Stimulated activated CD8-positive, alpha-beta memory T cell treated with anti-CD3 and anti-CD28 coated beads, Interleukin-7, amount 100 ng/mL, for 4 hours (primary cell): Measurements from ENCODE around the gene CAPRIN1.

ENCODE experiments used
- DNase-seq, 2 donors: peaks; one replicate each; pipeline ENCODE4 v3.0.0-alpha.2; 2020; ENCODE audit warnings: low read depth in 2 of 2

CAPRIN1 gene

GRCh38 chr11:34145847-34146381, 94.4 kb downstream of the CAPRIN1 start:
- DNase-seq: no peak

GRCh38 chr11:34146411-34146810, 94.9 kb downstream of the CAPRIN1 start:
- no peak for DNase-seq

GRCh38 chr11:34146866-34147265, 95.3 kb downstream of the CAPRIN1 start:
- no peak for DNase-seq

DNA sequence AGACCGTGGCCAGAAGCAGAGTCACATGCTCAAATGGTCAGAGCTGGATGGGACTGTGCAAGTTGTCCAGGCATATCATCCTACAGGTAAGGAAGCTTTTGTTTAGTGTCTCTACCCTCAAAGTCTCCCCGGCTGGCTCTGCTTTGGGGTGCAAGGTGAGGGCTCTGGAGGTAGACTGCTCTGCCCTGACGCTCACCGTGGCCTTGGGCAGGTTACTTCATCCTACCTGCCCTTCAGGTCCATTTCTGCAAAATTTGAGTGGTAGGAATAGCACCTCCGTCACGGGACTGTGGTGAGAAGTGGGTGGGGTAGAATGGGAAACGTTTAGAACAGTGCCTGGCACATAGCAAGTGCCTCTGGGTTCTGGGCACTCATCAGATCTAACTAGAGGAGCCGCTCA, 96.0 kb downstream of the CAPRIN1 start:
- no peak for DNase-seq

GRCh38 chr11:34148504-34149165, 97.1 kb downstream of the CAPRIN1 start:
- DNase-seq: no peak

DNA sequence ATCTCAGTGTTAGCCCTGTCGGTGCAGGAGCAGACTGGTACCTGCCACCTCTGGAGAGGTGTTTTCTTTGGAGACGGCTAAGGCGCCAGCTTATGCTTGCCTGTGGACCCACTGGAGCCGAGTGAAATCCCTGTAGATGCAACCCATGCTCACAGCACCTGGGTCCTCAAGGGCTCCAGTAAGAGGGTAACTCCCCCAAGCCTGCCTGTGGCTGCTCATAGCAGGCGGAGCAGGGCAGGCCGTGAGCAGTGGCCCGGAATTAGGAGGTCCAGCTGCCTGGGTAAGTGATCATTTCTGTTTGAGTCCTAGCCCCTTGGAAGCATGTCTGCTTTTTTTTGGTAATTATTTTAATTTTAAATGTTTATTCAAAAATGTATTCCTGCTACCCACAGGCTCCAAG, 97.7 kb downstream of the CAPRIN1 start:
- no peak for DNase-seq

DNA sequence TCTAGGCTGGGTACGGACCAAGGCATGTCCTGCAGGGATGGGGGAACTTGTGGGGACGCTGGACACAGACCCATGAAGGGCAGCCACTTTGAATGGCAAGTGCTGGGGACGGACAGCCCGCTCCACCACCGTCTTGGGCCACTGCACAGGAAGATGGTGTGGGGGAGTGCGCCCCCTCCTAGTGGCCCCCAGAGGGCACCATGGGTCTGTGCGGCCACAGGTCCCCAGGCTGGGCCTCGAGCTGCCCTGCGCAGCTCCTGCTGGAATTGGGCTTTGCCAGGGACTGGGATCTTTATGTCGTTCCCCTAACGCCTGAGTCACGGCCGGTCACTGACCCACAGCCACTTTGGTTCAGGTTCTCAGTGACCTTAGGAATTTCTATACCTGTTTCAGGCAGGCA, 98.3 kb downstream of the CAPRIN1 start:
- DNase-seq: no peak

GRCh38 chr11:34150494-34151151, 99.1 kb downstream of the CAPRIN1 start:
- DNase-seq: no peak
